ENCODE data around the gene CCNF. TPM values are rescaled to one million over a fixed set of nuclear protein-coding genes. Genes with fewer than 3 reads are reported as not detected.
"Not testable (repeated sequence)": the region's sequence is repeated elsewhere in the genome, so short reads cannot be mapped to it uniquely, and the experiment has no call there.

CCNF gene
- total RNA-seq, 1 experiment from 2014 or later: 60.8 TPM

DNA sequence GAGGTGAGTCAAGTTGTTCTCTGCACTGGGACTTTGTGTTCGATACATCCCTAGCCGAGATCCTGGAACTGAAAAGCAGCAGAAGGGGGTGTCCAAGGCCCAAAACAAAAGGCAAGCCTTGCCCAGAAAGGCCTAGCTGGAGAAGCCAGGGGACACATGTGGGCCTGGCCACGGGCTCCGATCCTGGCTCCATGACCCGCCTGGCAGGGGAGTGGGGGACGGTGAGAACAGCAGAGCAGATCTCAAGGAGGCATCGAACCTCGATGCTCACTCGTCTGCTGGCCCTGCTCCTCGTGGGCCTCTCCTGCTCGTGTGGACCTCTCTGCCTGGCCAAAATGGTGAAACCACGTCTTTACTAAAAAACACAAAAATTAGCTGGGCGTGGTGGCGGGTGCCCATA lies 8.9 kb downstream of the CCNF start:
- TSS peak; percentile 8 for BruUV-seq (replicated peaks)
- ChIA-PET CTCF (no interaction called here), POLR2A (no interaction called here), RAD21 (ENCODE audit: low non-redundant PET in 1 of 2, low total read pairs in 2 of 2, uncharacterized antibody in 2 of 2, unreplicated experiment in 2 of 2) (no interaction called here)
- H4K20me1 ChIP-seq (ENCODE audit: insufficient read depth): no peaks in the 10 kb centered on the region
- intact Hi-C loops (cut with micrococcal nuclease): no loop called here
- no peaks in the 10 kb centered on the region for H3K9me3 ChIP-seq (ENCODE audit: control insufficient read depth in 1 of 2, insufficient read depth in 1 of 2, low read depth in 1 of 2, low read length in 2 of 2)
- ATAC-seq: no peak
- H3K36me3 ChIP-seq (ENCODE audit: control insufficient read depth in 1 of 2, insufficient read depth in 2 of 2, low read length in 2 of 2): peaks cover 45 to 57% of the 10 kb centered on the region in 2 experiments
- no peaks in the 10 kb centered on the region for H3K9me2 ChIP-seq (ENCODE audit: insufficient read depth)
- no peak overlapping the region for H3K4me3 ChIP-seq (replicated peaks in 1 of 2; ENCODE audit: low read depth in 1 of 2, low read length in 2 of 2)
- H3K9ac ChIP-seq (ENCODE audit: low read length): no peak overlapping the region
- H3K27me3 ChIP-seq (ENCODE audit: insufficient read depth, low read length): no peaks in the 10 kb centered on the region
- no peak for DNase-seq (ENCODE audit: low read depth, low spot score)
- no peak overlapping the region for H3K4me2 ChIP-seq (ENCODE audit: low read length)
- H3K27ac ChIP-seq (ENCODE audit: low read depth, low read length): no peak overlapping the region
- TF ChIP-seq SP1 (IDR thresholded peaks at IDR 0.05; ENCODE audit: low read depth) (no peak), RAD21 (IDR thresholded peaks at IDR 0.05; ENCODE audit: low read depth) (no peak), ZNF274 (IDR thresholded peaks at IDR 0.05; ENCODE audit: low read depth, low read length) (no peak), EGR1 (IDR thresholded peaks at IDR 0.05; ENCODE audit: low read depth) (no peak), ZFX (IDR thresholded peaks at IDR 0.05) (no peak), ELF1 (IDR thresholded peaks at IDR 0.05; ENCODE audit: borderline replicate concordance, low read depth) (no peak), SIN3A (IDR thresholded peaks at IDR 0.05; ENCODE audit: low read depth) (no peak), EZH2phosphoT487 (IDR thresholded peaks at IDR 0.05; ENCODE audit: borderline replicate concordance) (no peak), POLR2A (IDR thresholded peaks at IDR 0.05; ENCODE audit: borderline replicate concordance, extremely low read depth, insufficient read depth, insufficient read length) (no peak)
- TF ChIP-seq, protein P1, sequence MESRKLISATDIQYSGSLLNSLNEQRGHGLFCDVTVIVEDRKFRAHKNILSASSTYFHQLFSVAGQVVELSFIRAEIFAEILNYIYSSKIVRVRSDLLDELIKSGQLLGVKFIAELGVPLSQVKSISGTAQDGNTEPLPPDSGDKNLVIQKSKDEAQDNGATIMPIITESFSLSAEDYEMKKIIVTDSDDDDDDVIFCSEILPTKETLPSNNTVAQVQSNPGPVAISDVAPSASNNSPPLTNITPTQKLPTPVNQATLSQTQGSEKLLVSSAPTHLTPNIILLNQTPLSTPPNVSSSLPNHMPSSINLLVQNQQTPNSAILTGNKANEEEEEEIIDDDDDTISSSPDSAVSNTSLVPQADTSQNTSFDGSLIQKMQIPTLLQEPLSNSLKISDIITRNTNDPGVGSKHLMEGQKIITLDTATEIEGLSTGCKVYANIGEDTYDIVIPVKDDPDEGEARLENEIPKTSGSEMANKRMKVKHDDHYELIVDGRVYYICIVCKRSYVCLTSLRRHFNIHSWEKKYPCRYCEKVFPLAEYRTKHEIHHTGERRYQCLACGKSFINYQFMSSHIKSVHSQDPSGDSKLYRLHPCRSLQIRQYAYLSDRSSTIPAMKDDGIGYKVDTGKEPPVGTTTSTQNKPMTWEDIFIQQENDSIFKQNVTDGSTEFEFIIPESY (IDR thresholded peaks at IDR 0.05; ENCODE audit: extremely low read depth, insufficient replicate concordance, low read length): no peak
- H2AFZ ChIP-seq (ENCODE audit: low read depth, low read length, poor library complexity, severe bottlenecking): no peak overlapping the region
- peaks cover 45% of the 10 kb centered on the region for H3K79me2 ChIP-seq (ENCODE audit: insufficient read depth, low read length)
- H3K4me1 ChIP-seq (ENCODE audit: control insufficient read depth in 1 of 2, insufficient read depth in 2 of 2, low read length in 2 of 2): no peaks in the 10 kb centered on the region

DNA sequence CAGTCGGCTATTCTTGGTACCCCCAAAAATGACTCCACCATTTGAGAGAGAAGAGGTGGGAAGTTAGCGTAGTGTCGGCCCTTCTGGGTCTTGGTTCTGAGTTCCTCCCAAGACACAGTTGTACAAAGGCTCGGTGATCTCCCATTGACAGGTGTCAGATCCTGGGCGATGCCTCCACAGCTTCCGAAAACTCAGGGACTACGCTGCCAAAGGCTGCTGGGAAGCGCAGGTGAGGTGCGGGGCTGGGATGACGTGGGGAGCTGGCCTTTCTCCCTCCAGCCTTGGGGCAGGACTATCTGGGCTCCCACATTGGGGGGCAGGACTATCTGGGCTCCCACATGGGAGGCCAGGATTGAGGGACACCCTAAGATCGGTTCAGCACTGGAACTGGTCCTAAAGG lies 10.4 kb downstream of the CCNF start:
- Histone ChIP-seq H3K27me3 (ENCODE audit: insufficient read depth, low read length) (no peaks in the 10 kb centered on the region), H3K4me3 (replicated peaks in 1 of 2; ENCODE audit: low read depth in 1 of 2, low read length in 2 of 2) (no peak overlapping the region), H3K4me1 (ENCODE audit: control insufficient read depth in 1 of 2, insufficient read depth in 2 of 2, low read length in 2 of 2) (no peaks in the 10 kb centered on the region), H4K20me1 (ENCODE audit: insufficient read depth) (0 out of 2 replicates have a peak, but pooled peaks cover 3% of the 10 kb centered on the region), H3K79me2 (ENCODE audit: insufficient read depth, low read length) (peaks cover 41% of the 10 kb centered on the region), H3K4me2 (ENCODE audit: low read length) (no peak overlapping the region), H3K9me3 (ENCODE audit: control insufficient read depth in 1 of 2, insufficient read depth in 1 of 2, low read depth in 1 of 2, low read length in 2 of 2) (no peaks in the 10 kb centered on the region), H3K9ac (ENCODE audit: low read length) (no peak overlapping the region), H3K36me3 (ENCODE audit: control insufficient read depth in 1 of 2, insufficient read depth in 2 of 2, low read length in 2 of 2) (peaks cover 48 to 55% of the 10 kb centered on the region in 2 experiments), H3K9me2 (ENCODE audit: insufficient read depth) (no peaks in the 10 kb centered on the region), H3K27ac (ENCODE audit: low read depth, low read length) (no peak overlapping the region), H2AFZ (ENCODE audit: low read depth, low read length, poor library complexity, severe bottlenecking) (no peak overlapping the region)
- RAD21 ChIA-PET (ENCODE audit: low non-redundant PET in 1 of 2, low total read pairs in 2 of 2, uncharacterized antibody in 2 of 2, unreplicated experiment in 2 of 2): no interaction called here
- intact Hi-C loops (cut with micrococcal nuclease): no loop called here
- no peak for DNase-seq (ENCODE audit: low read depth, low spot score)
- no TSS peak for BruUV-seq (replicated peaks)
- CTCF ChIA-PET: no interaction called here
- no peak for ATAC-seq
- POLR2A ChIA-PET: no interaction called here
- TF ChIP-seq ZFX (IDR thresholded peaks at IDR 0.05): no peak

DNA sequence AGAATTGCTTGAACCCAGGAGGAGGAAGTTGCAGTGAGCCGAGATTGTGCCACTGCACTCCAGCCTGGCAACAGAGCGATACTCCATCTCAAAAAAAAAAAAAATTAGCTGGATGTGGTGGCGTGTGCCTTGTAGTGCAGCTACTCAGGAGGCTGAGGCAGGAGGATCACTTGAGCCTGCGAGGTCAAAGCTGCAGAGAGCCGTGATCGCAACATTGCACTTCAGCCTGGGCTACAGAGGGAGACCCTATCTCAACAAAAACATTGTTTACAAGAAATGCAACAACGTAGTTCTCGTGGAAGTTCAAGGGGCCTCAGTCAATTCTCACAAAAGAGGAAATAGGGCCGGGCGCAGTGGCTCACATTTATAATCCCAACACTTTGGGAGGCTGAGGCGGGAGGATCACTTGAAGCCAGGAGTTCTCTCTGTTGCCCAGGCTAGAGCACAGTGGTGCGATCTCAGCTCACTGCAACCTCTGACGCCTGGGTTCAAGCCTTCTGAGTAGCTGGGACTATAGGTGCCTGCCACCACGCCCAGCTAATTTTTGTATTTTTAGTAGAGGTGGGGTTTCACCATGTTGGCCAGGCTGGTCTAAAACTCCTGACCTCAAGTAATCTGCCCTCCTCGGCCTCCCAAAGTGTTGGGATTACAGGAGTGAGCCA lies 12.0 kb downstream of the CCNF start:
- RAD21 ChIA-PET (ENCODE audit: low non-redundant PET in 1 of 2, low total read pairs in 2 of 2, uncharacterized antibody in 2 of 2, unreplicated experiment in 2 of 2); H4K20me1 ChIP-seq (ENCODE audit: insufficient read depth); POLR2A ChIA-PET; H3K4me3 ChIP-seq (replicated peaks in 1 of 2; ENCODE audit: low read depth in 1 of 2, low read length in 2 of 2); H3K27ac ChIP-seq (ENCODE audit: low read depth, low read length); ATAC-seq; H3K27me3 ChIP-seq (ENCODE audit: insufficient read depth, low read length); H3K4me2 ChIP-seq (ENCODE audit: low read length); H3K9ac ChIP-seq (ENCODE audit: low read length); DNase-seq (ENCODE audit: low read depth, low spot score); H3K9me2 ChIP-seq (ENCODE audit: insufficient read depth); H2AFZ ChIP-seq (ENCODE audit: low read depth, low read length, poor library complexity, severe bottlenecking); BruUV-seq (replicated peaks); H3K9me3 ChIP-seq (ENCODE audit: control insufficient read depth in 1 of 2, insufficient read depth in 1 of 2, low read depth in 1 of 2, low read length in 2 of 2); H3K4me1 ChIP-seq (ENCODE audit: control insufficient read depth in 1 of 2, insufficient read depth in 2 of 2, low read length in 2 of 2); intact Hi-C loops (cut with micrococcal nuclease): not testable (repeated sequence)
- CTCF ChIA-PET: interaction anchor here (0.8 to 1.0 kb wide), 2 partner anchors 28 to 60 kb away, joined by 3 read pairs; no protein-coding TSS in a partner anchor
- Histone ChIP-seq H3K36me3 (ENCODE audit: control insufficient read depth in 1 of 2, insufficient read depth in 2 of 2, low read length in 2 of 2) (peaks cover 53 to 60% of the 10 kb centered on the region in 2 experiments), H3K79me2 (ENCODE audit: insufficient read depth, low read length) (peaks cover 37% of the 10 kb centered on the region)
